Retinal pigment epithelial cell (primary cell): ENCODE results near the gene AFF2.

Source experiments
- DNase-seq: peaks from one replicate; pipeline ENCODE4 v3.0.0-alpha.2; 2010; ENCODE audit warnings: low read depth
- H3K4me3 ChIP-seq: 2 replicates; pipeline ENCODE4 v1.5.1; 2011; ENCODE audit warnings: mild to moderate bottlenecking, low read length, control low read depth, moderate library complexity
- CTCF ChIP-seq: conservative IDR thresholded peaks from 2 replicates; pipeline ENCODE4 v1.5.1; 2011; ENCODE audit warnings: low read depth, low read length, control low read depth, inconsistent platforms

Gene AFF2

DNA sequence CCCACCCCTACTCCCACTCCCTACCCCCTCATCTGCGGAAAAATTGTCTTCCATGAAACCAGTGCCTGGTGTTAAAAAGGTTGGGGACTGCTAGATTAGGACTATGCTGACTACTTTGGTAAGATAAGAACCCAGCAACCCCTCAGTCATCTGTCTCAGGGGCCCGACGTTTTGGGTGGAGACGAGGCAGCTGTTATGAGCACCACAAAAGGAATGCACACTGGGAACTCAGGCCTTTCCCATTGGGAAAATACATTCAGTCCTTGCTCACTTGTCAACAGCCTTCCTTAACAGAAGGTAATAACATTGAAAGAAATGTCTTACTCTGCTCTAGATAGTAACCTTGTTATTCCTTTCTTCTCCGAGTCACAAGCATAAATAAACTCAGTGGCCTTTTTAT lies 310.8 kb downstream of the AFF2 start:
- no peak for TF ChIP-seq CTCF
- DNase-seq, result no peak
- no peak overlapping the region for H3K4me3 ChIP-seq

- no peak overlapping the region for H3K4me3 ChIP-seq
- TF ChIP-seq CTCF, result no peak
- DNase-seq, result no peak
Observed at GRCh38 chrX:148813422-148813821, 313.0 kb downstream of the AFF2 start.

GRCh38 chrX:148813967-148814366 lies 313.6 kb downstream of the AFF2 start:
- no peak for DNase-seq
- TF ChIP-seq CTCF, result no peak

DNA sequence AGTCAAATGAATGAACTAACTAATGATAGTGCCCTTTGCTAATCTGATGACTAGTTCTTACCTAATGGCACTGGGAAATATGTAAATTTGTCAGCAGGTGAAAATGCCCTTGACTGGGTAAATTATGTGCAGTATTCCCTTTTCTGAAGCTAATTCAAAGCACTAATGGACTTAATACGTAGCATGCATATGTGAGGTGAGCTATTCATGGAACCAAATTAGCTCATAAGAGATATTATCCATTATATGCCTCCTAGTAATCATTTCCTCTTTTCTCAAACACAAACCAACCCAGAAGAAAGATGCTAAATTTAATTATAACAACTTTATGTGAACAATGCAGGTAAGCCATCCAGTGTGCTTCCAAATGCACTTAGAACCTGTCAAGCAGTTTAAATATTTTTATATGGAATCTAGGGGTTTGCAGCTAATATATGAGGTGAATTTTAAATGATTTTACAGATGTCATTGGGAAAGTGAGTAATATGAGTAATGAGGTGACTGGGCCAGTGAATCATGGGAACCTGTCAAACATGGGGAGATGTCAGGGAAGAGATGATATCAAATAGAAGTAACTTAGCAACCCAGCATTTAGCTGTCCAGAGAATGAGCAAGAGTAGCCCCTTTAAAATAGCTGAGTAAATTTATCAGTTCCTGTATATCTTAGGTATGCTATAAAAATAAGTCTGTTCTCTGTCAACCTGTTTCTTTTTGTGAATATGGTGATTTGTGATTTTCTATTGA lies 315.0 kb downstream of the AFF2 start:
- H3K4me3 ChIP-seq, result no peak overlapping the region
- TF ChIP-seq CTCF, result no peak
- DNase-seq, result no peak

More at GRCh38 chrX:148813967-148814366, 313.6 kb downstream of the AFF2 start:
- H3K4me3 ChIP-seq, result no peak overlapping the region

GRCh38 chrX:148823986-148824385 lies 323.6 kb downstream of the AFF2 start:
- no peak for TF ChIP-seq CTCF
- H3K4me3 ChIP-seq, result no peak overlapping the region
- DNase-seq, result no peak

DNA sequence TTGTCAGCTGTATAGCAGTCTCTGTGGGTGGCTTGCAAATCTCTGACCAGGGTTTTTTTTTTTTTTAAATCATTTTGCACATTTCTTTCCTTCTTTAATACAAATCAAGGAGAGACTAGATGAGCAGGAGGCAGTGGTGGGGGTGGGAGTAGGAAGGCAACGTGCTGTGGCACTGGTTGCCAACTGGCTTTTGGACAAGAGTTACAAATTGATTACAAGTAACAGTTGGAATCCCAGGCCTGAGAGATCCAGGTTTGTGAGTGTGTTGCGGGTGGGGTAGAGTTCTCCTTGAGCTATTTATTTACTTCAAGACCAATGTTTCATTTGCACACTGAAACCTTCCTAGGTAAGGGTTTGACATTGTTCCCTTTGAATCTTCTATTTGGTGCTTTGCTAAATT lies 325.3 kb downstream of the AFF2 start:
- DNase-seq, result no peak
- no peak for TF ChIP-seq CTCF
- no peak overlapping the region for H3K4me3 ChIP-seq

GRCh38 chrX:148836741-148837140 lies 336.3 kb downstream of the AFF2 start:
- H3K4me3 ChIP-seq, result no peak overlapping the region
- no peak for DNase-seq
- no peak for TF ChIP-seq CTCF
